Type B pancreatic cell (in vitro differentiated cells): Measurements from ENCODE around the gene CREBZF. TPM values are rescaled to one million over a fixed set of nuclear protein-coding genes. Genes with fewer than 3 reads are reported as not detected.
"Not testable (repeated sequence)": the region's sequence is repeated elsewhere in the genome, so short reads cannot be mapped to it uniquely, and the experiment has no call there.

ENCODE experiments used
- DNase-seq: peaks from one replicate; pipeline ENCODE4 v3.0.0; 2021; ENCODE audit warnings: mixed read lengths; ENCODE audit not compliant: unreplicated experiment; ENCODE audit errors: extremely low spot score
- H3K27ac Mint-ChIP-seq: 2 replicates; pipeline ENCODE4 v1.8.0; 2021; ENCODE audit warnings: mild to moderate bottlenecking, mixed read lengths
- H3K27me3 Mint-ChIP-seq: 2 replicates; pipeline ENCODE4 v1.8.0; 2021; ENCODE audit warnings: mixed read lengths
- H3K36me3 Mint-ChIP-seq: 2 replicates; pipeline ENCODE4 v1.8.0; 2021; ENCODE audit warnings: mixed read lengths
- H3K4me1 Mint-ChIP-seq: one replicate; pipeline ENCODE4 v1.8.0; 2021; ENCODE audit warnings: mixed read lengths; ENCODE audit not compliant: unreplicated experiment
- H3K4me3 Mint-ChIP-seq: 2 replicates; pipeline ENCODE4 v1.8.0; 2021; ENCODE audit warnings: mild to moderate bottlenecking, mixed read lengths
- H3K9me3 Mint-ChIP-seq: 2 replicates; pipeline ENCODE4 v1.8.0; 2021; ENCODE audit warnings: mixed read lengths
- total RNA-seq: library from RNA; stranded (reverse); gene quantifications from 2 replicates; pipeline ENCODE4 v1.2.1, GENCODE V29; 2021; ENCODE audit warnings: low replicate concordance
- TF ChIP-seq, protein P1 (sequence below): fragments of 200-600 bp; sonication (generic); conservative IDR thresholded peaks from 2 replicates; pipeline ENCODE4 v1.5.0; 2021; ENCODE audit warnings: antibody characterized with exemption, mild to moderate bottlenecking

Gene CREBZF
- total RNA-seq, 1 donor from 2014 or later, result 55.7 TPM

GRCh38 chr11:85656777-85657176 lies 8.2 kb downstream of the CREBZF start:
- Mint-ChIP-seq H3K27ac (no peak overlapping the region), H3K4me3 (no peak overlapping the region), H3K27me3 (no peaks in the 10 kb centered on the region), H3K36me3 (peaks cover 36% of the 10 kb centered on the region), H3K9me3 (no peaks in the 10 kb centered on the region), H3K4me1 (peaks cover 31% of the 10 kb centered on the region)
- TF ChIP-seq, protein P1, sequence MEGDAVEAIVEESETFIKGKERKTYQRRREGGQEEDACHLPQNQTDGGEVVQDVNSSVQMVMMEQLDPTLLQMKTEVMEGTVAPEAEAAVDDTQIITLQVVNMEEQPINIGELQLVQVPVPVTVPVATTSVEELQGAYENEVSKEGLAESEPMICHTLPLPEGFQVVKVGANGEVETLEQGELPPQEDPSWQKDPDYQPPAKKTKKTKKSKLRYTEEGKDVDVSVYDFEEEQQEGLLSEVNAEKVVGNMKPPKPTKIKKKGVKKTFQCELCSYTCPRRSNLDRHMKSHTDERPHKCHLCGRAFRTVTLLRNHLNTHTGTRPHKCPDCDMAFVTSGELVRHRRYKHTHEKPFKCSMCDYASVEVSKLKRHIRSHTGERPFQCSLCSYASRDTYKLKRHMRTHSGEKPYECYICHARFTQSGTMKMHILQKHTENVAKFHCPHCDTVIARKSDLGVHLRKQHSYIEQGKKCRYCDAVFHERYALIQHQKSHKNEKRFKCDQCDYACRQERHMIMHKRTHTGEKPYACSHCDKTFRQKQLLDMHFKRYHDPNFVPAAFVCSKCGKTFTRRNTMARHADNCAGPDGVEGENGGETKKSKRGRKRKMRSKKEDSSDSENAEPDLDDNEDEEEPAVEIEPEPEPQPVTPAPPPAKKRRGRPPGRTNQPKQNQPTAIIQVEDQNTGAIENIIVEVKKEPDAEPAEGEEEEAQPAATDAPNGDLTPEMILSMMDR, result no peak
- DNase-seq, result no peak

- not testable (repeated sequence) for DNase-seq, H3K9me3 Mint-ChIP-seq, H3K27ac Mint-ChIP-seq, H3K4me3 Mint-ChIP-seq, H3K27me3 Mint-ChIP-seq
- Mint-ChIP-seq H3K36me3 (peaks cover 21% of the 10 kb centered on the region), H3K4me1 (peaks cover 14% of the 10 kb centered on the region)
These were observed 10.6 kb downstream of the CREBZF start for GRCh38 chr11:85654343-85654742.

DNA sequence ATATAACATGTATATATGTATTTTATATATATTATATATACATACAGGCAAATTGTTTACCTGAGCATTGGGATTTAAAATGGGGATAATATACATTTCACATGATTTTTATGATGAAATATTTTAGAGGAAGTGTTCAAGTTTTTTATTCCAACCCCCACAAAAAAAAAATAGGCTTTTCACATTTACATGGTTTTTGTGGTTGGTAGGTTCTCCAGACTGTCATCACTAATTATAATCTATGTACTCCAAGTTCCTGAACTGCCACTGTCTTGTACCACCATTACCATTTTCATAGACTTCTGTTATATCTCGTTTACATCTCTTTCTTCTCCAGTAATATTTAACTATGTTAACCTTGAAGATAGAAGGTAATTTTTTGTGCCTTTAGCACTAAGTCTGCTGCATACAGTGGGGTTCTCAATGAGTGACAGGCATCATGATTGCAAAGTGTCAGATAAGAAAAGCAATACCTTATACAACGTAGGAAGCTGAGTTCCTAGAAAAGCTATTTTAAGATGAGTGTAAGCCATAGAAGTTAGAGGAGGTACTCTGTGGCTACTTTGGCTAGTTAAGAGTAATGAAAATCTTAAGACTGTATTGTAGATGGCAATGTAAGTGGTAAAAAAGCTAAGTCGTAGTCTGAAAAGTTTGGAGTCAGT lies 12.0 kb downstream of the CREBZF start:
- TF ChIP-seq, protein P1, result no peak
- H3K9me3 Mint-ChIP-seq, result no peaks in the 10 kb centered on the region
- no peaks in the 10 kb centered on the region for H3K27me3 Mint-ChIP-seq
- H3K4me3 Mint-ChIP-seq, result no peak overlapping the region
- H3K27ac Mint-ChIP-seq, result no peak overlapping the region
- no peak for DNase-seq
- peaks cover 17% of the 10 kb centered on the region for H3K36me3 Mint-ChIP-seq
- H3K4me1 Mint-ChIP-seq, result peaks cover 11% of the 10 kb centered on the region

- peaks cover 16% of the 10 kb centered on the region for H3K4me1 Mint-ChIP-seq
- H3K36me3 Mint-ChIP-seq, result peaks cover 10% of the 10 kb centered on the region
- no peak overlapping the region for H3K4me3 Mint-ChIP-seq
- no peaks in the 10 kb centered on the region for H3K9me3 Mint-ChIP-seq
- H3K27me3 Mint-ChIP-seq, result no peaks in the 10 kb centered on the region
- TF ChIP-seq, protein P1, result no peak
- DNase-seq, result no peak
- H3K27ac Mint-ChIP-seq, result no peak overlapping the region
These were observed 13.8 kb downstream of the CREBZF start for GRCh38 chr11:85651118-85651517.

GRCh38 chr11:85647604-85648299 lies 17.2 kb downstream of the CREBZF start, which contains the start of gene TMEM126A:
TMEM126A (plus strand) TSS chr11:85647967; CDS start chr11:85650256, 2,289 bp downstream.
- Mint-ChIP-seq H3K4me1 (peaks cover 16% of the 10 kb centered on the region), H3K36me3 (peaks cover 5% of the 10 kb centered on the region), H3K9me3 (no peaks in the 10 kb centered on the region), H3K27ac (peak within 1 kb of the TSS; percentile 98), H3K27me3 (peaks cover 15% of the 10 kb centered on the region), H3K4me3 (peak within 1 kb of the TSS; percentile 97)
- peak; percentile 87 for DNase-seq
- TF ChIP-seq, protein P1, result no peak

DNA sequence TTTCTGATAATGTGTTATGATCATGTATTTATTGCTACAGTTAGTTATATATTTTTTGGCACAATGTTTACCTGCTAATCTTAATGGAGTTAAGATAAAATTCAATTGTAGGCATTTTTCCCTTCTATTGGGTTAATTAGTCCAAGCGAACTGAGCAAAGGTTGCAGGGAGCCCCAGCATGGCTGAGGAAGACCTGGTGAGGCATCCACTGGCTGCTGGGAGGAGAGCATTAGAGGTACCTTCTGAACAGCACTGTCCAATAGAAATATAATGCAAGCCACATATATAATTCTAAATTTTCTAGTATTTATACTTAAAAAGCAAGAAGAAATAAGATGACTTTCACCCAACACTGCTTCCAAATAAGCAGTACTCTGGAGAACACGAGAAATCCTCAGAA lies 17.9 kb downstream of the CREBZF start:
- Mint-ChIP-seq H3K27me3 (peaks cover 16% of the 10 kb centered on the region), H3K36me3 (peaks cover 5% of the 10 kb centered on the region), H3K9me3 (no peaks in the 10 kb centered on the region), H3K27ac (peak overlapping the region; percentile 98), H3K4me3 (peak overlapping the region; percentile 97), H3K4me1 (peaks cover 16% of the 10 kb centered on the region)
- no peak for DNase-seq
- TF ChIP-seq, protein P1, result no peak
